Activated CD8-positive, alpha-beta T cell treated with anti-CD3 and anti-CD28 coated beads for 36 hours (primary cell): ENCODE results near the gene NBDY. TPM values are rescaled to one million over a fixed set of nuclear protein-coding genes. Genes with fewer than 3 reads are reported as not detected.
"Not testable (repeated sequence)": the region's sequence is repeated elsewhere in the genome, so short reads cannot be mapped to it uniquely, and the experiment has no call there.

Source experiments
- ATAC-seq: fragments of 200-7000 bp; cut with Tn5 transposase; one replicate; pipeline ENCODE4 v1.10.0; 2021; ENCODE audit warnings: mild to moderate bottlenecking, moderate library complexity
- CTCF ChIA-PET: fragments of 350-600 bp; sonication (Branson Sonifier 250); formaldehyde crosslinking; loops from one replicate; lab custom pipeline; 2021; ENCODE audit warnings: antibody characterized with exemption; lab: Charles Lee
- POLR2A ChIA-PET: fragments of 350-600 bp; sonication (Branson Sonifier 250); formaldehyde crosslinking; loops from one replicate; lab custom pipeline; 2021; ENCODE audit warnings: antibody characterized with exemption; lab: Charles Lee
- DNase-seq: peaks from one replicate; pipeline ENCODE4 v3.0.0-alpha.2; 2020
- H3K27ac Mint-ChIP-seq: one replicate; pipeline ENCODE4 v1.8.0; 2021; ENCODE audit warnings: mild to moderate bottlenecking, mixed read lengths
- H3K27me3 Mint-ChIP-seq: one replicate; pipeline ENCODE4 v1.8.0; 2021; ENCODE audit warnings: mixed read lengths
- H3K36me3 Mint-ChIP-seq: one replicate; pipeline ENCODE4 v1.8.0; 2021; ENCODE audit warnings: low read depth, mixed read lengths
- H3K4me1 Mint-ChIP-seq: one replicate; pipeline ENCODE4 v1.8.0; 2021; ENCODE audit warnings: low read depth, mixed read lengths
- H3K4me3 Mint-ChIP-seq: one replicate; pipeline ENCODE4 v1.8.0; 2021; ENCODE audit warnings: mild to moderate bottlenecking, moderate library complexity, mixed read lengths
- H3K9me3 Mint-ChIP-seq: one replicate; pipeline ENCODE4 v1.8.0; 2021; ENCODE audit warnings: mixed read lengths
- CTCF ChIP-seq: fragments of 200-600 bp; IDR thresholded peaks from one replicate; pipeline ENCODE4 v1.8.0; 2022; ENCODE audit warnings: antibody characterized with exemption, mild to moderate bottlenecking
- intact Hi-C: fragments of 100-400 bp; cut with micrococcal nuclease; formaldehyde crosslinking; loops from one replicate; pipeline ENCODE4 v1.10.0; 2022
- total RNA-seq, 2 experiments: library from RNA; stranded (reverse); gene quantifications; one replicate each; pipeline ENCODE4 v1.2.3, GENCODE V29; 2021

NBDY gene
- total RNA-seq: 10 to 100 TPM; 31.6 to 36.8 TPM

GRCh38 chrX:56729152-56729850, at the start of gene NBDY:
Gene NBDY, plus strand, starts transcription at chrX:56729243. Its CDS starts 111 bp downstream, at chrX:56729354.
- no peak for TF ChIP-seq CTCF
- ChIA-PET POLR2A (interaction anchor here (0.6 kb wide), 1 partner anchor 362 kb away, joined by 3 read pairs; no protein-coding TSS in a partner anchor), CTCF (interaction anchor here (1.1 to 4.2 kb wide), 3 partner anchors 447 to 510 kb away, joined by 3 to 66 read pairs (median 4); no protein-coding TSS in a partner anchor)
- peak; percentile 39 for DNase-seq
- peak; percentile 75 for ATAC-seq
- Mint-ChIP-seq H3K9me3 (no peaks in the 10 kb centered on the region), H3K36me3 (peaks cover 5% of the 10 kb centered on the region), H3K27me3 (no peaks in the 10 kb centered on the region), H3K4me1 (peaks cover 28% of the 10 kb centered on the region), H3K27ac (peak within 1 kb of the TSS; percentile 92), H3K4me3 (peak within 1 kb of the TSS; percentile 87)
- intact Hi-C loops: loop anchor here (5.0 kb wide), 1 partner anchor 447 kb away; no protein-coding TSS in a partner anchor

- H3K4me3 Mint-ChIP-seq, H3K4me1 Mint-ChIP-seq, H3K27me3 Mint-ChIP-seq, H3K27ac Mint-ChIP-seq, CTCF ChIA-PET, ATAC-seq, intact Hi-C loops, DNase-seq, POLR2A ChIA-PET, H3K36me3 Mint-ChIP-seq: not testable (repeated sequence)
- H3K9me3 Mint-ChIP-seq: peaks cover 12% of the 10 kb centered on the region
Observed at GRCh38 chrX:56704530-56704929, 24.5 kb upstream of the NBDY start.

GRCh38 chrX:56726605-56727004, 2.4 kb upstream of the NBDY start:
- ChIA-PET CTCF (interaction anchor here (0.6 to 4.2 kb wide), 12 partner anchors 11 to 479 kb away, joined by 3 to 66 read pairs (median 3); no protein-coding TSS in a partner anchor), POLR2A (interaction anchor here (0.6 kb wide), 1 partner anchor 386 kb away, joined by 3 read pairs; no protein-coding TSS in a partner anchor)
- TF ChIP-seq CTCF: peak; percentile 59
- H3K9me3 Mint-ChIP-seq: no peaks in the 10 kb centered on the region
- ATAC-seq (peak; percentile 49), DNase-seq (peak; percentile 26)
- H3K4me1 Mint-ChIP-seq: peaks cover 15% of the 10 kb centered on the region
- H3K27me3 Mint-ChIP-seq: no peaks in the 10 kb centered on the region
- H3K36me3 Mint-ChIP-seq: peaks cover 2% of the 10 kb centered on the region
- H3K4me3 Mint-ChIP-seq: no peak overlapping the region
- intact Hi-C loops: loop anchor here (5.0 kb wide), 1 partner anchor 444 kb away; no protein-coding TSS in a partner anchor
- no peak overlapping the region for H3K27ac Mint-ChIP-seq

- peaks cover 20% of the 10 kb centered on the region for H3K4me1 Mint-ChIP-seq
- CTCF ChIA-PET: interaction anchor here (1.1 to 4.2 kb wide), 5 partner anchors 12 to 480 kb away, joined by 3 to 66 read pairs (median 3); no protein-coding TSS in a partner anchor
- DNase-seq: no peak
- H3K4me3 Mint-ChIP-seq: no peak overlapping the region
- H3K27me3 Mint-ChIP-seq: no peaks in the 10 kb centered on the region
- intact Hi-C loops: loop anchor here (5.0 kb wide), 1 partner anchor 445 kb away; no protein-coding TSS in a partner anchor
- no peaks in the 10 kb centered on the region for H3K9me3 Mint-ChIP-seq
- no peak for TF ChIP-seq CTCF
- peak overlapping the region; percentile 77 for H3K27ac Mint-ChIP-seq
- no peak for ATAC-seq
- POLR2A ChIA-PET: no interaction called here
- peaks cover 5% of the 10 kb centered on the region for H3K36me3 Mint-ChIP-seq
Observed at GRCh38 chrX:56727531-56727930, 1.5 kb upstream of the NBDY start.

GRCh38 chrX:56728321-56728720, 722 bp upstream of the NBDY start:
- POLR2A ChIA-PET: interaction anchor here (0.7 kb wide), 1 partner anchor 446 kb away, joined by 3 read pairs; no protein-coding TSS in a partner anchor
- DNase-seq (no peak), ATAC-seq (no peak)
- peaks cover 24% of the 10 kb centered on the region for H3K4me1 Mint-ChIP-seq
- no peaks in the 10 kb centered on the region for H3K9me3 Mint-ChIP-seq
- H3K27me3 Mint-ChIP-seq: no peaks in the 10 kb centered on the region
- H3K27ac Mint-ChIP-seq: peak overlapping the region; percentile 77
- H3K36me3 Mint-ChIP-seq: peaks cover 5% of the 10 kb centered on the region
- intact Hi-C loops: loop anchor here (5.0 kb wide), 1 partner anchor 446 kb away; no protein-coding TSS in a partner anchor
- H3K4me3 Mint-ChIP-seq: peak overlapping the region; percentile 87
- CTCF ChIA-PET: interaction anchor here (1.1 to 4.2 kb wide), 4 partner anchors 333 to 509 kb away, joined by 3 to 66 read pairs (median 4); no protein-coding TSS in a partner anchor
- TF ChIP-seq CTCF: no peak
